ACC112 (cell line): ENCODE measurements around the gene RPL36.
"Not testable (repeated sequence)": the region's sequence is repeated elsewhere in the genome, so short reads cannot be mapped to it uniquely, and the experiment has no call there.

Experiments
- H2AFZ ChIP-seq: fragments of 200-600 bp; sonication (generic); one replicate; pipeline ENCODE4 v1.6.0; 2017; ENCODE audit warnings: antibody characterized with exemption, low read length; ENCODE audit not compliant: unreplicated experiment
- H3K27ac ChIP-seq: fragments of 200-600 bp; sonication (generic); 2 replicates; pipeline ENCODE4 v1.5.1; 2014; ENCODE audit warnings: low read depth, mild to moderate bottlenecking, antibody characterized with exemption, low read length, moderate library complexity
- H3K27me3 ChIP-seq: fragments of 200-600 bp; sonication (generic); 2 replicates; pipeline ENCODE4 v1.6.1; 2014; ENCODE audit warnings: mild to moderate bottlenecking, antibody characterized with exemption, low read length, moderate library complexity, mixed read lengths; ENCODE audit not compliant: insufficient read depth
- H3K36me3 ChIP-seq: fragments of 200-600 bp; sonication (generic); 2 replicates; pipeline ENCODE4 v1.6.1; 2016; ENCODE audit warnings: mild to moderate bottlenecking, antibody characterized with exemption, low read length, moderate library complexity, mixed read lengths; ENCODE audit not compliant: insufficient read depth
- H3K4me1 ChIP-seq: fragments of 200-600 bp; sonication (generic); one replicate; pipeline ENCODE4 v1.6.1; 2016; ENCODE audit warnings: low read length, mixed read lengths; ENCODE audit not compliant: insufficient read depth, unreplicated experiment, control insufficient read depth
- H3K4me3 ChIP-seq: fragments of 200-600 bp; sonication (generic); 2 replicates; pipeline ENCODE4 v1.5.1; 2014; ENCODE audit warnings: mild to moderate bottlenecking, low read depth, low read length
- H3K79me2 ChIP-seq: fragments of 200-600 bp; sonication (generic); one replicate; pipeline ENCODE4 v1.6.0; 2016; ENCODE audit warnings: low read length; ENCODE audit not compliant: control insufficient read depth, unreplicated experiment, insufficient read depth

The RPL36 gene

DNA sequence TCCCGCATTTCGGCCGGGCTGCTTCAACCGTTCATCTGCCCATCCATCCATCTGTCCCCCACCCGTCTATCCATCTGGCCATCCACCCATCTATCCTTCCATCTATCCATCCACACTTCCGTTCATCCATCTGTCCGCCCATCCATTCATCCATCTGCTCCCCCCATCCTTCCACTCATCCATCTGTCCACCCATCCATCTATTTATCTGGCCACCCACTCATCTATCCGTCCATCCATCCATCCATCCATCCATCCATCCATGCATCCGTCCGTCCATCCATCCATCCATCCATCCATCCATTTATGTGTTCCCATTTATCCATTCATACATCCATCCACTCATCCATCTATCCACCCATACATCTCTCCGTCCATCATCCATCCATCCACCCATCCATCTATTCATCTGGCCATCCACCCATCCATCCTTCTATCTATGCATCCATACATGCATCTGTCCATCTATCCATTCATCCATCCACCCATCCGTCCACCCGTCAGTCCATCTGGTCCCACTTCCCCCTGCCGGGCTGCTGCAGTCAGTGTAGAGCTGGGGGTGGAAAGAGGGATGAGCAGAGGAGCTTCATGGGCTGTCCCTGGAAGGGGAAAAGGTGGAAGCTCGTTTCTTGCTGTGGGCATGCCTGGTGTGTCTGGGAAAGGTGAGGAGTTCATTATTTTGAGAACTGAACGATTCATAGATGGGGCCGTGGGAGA lies 8.5 kb upstream of the RPL36 start:
- Histone ChIP-seq H2AFZ (peak overlapping the region; percentile 6), H3K36me3 (no peaks in the 10 kb centered on the region), H3K4me3 (peak overlapping the region; percentile 93), H3K4me1 (no peaks in the 10 kb centered on the region), H3K27ac (no peak overlapping the region), H3K27me3 (no peaks in the 10 kb centered on the region), H3K79me2 (peaks cover 6% of the 10 kb centered on the region)

DNA sequence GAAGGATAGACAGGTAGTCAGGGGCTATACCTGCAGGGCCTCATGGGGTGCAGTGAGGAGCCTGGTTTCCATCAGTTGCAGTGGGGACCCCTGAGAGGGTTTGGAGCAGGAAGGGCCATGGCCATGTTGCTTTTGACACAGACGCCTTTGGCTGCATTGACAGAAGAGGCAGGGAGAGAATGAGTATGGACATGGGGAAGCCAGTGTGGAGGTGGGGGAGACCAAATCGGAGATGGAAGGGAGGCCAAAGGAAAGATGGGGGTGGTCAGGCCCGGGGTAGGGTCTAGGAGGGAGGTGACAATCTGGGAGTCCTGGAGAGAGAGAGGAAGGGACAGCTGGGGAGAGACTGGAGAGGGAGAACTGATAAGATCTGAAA lies 8.0 kb upstream of the RPL36 start:
- H2AFZ ChIP-seq, result no peak overlapping the region
- H3K4me1 ChIP-seq, result no peaks in the 10 kb centered on the region
- no peaks in the 10 kb centered on the region for H3K27me3 ChIP-seq
- H3K79me2 ChIP-seq, result peaks cover 6% of the 10 kb centered on the region
- H3K27ac ChIP-seq, result no peak overlapping the region
- H3K4me3 ChIP-seq, result no peak overlapping the region; the same call in 1 of the 2 replicates
- no peaks in the 10 kb centered on the region for H3K36me3 ChIP-seq

- H3K27ac ChIP-seq, result no peak overlapping the region
- no peaks in the 10 kb centered on the region for H3K36me3 ChIP-seq
- H3K27me3 ChIP-seq, result no peaks in the 10 kb centered on the region
- no peak overlapping the region for H2AFZ ChIP-seq
- H3K4me1 ChIP-seq, result no peaks in the 10 kb centered on the region
- peaks cover 6% of the 10 kb centered on the region for H3K79me2 ChIP-seq
- no peak overlapping the region for H3K4me3 ChIP-seq
Observed at GRCh38 chr19:5683177-5683886, 6.8 kb upstream of the RPL36 start.

- Histone ChIP-seq H3K79me2 (no peaks in the 10 kb centered on the region), H2AFZ (no peak overlapping the region), H3K27ac (no peak overlapping the region), H3K36me3 (no peaks in the 10 kb centered on the region), H3K4me1 (no peaks in the 10 kb centered on the region), H3K4me3 (no peak overlapping the region), H3K27me3 (no peaks in the 10 kb centered on the region)
Observed at GRCh38 chr19:5684694-5685430, 5.2 kb upstream of the RPL36 start.

DNA sequence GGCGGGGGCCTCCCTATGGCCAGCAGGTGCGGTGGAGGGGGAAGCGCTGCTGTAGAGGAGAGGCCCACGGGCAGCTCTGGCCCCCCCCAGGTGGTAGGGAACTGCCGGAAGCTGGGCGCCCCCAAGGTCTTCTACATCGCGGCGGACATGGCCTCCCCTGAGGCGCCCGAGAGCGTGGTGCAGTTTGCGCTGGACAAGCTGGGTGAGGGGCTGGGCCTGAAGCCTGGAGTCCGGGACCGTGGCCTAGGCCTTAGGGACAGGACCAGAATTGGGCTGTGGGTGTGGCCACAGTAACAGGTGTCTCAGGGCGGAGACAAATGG lies 3.8 kb upstream of the RPL36 start:
- Histone ChIP-seq H3K79me2 (peaks cover 12% of the 10 kb centered on the region), H3K4me1 (no peaks in the 10 kb centered on the region), H3K4me3 (peak overlapping the region; percentile 81; the same call in 1 of the 2 replicates), H3K27me3 (no peaks in the 10 kb centered on the region), H2AFZ (no peak overlapping the region), H3K27ac (no peak overlapping the region), H3K36me3 (no peaks in the 10 kb centered on the region)

- Histone ChIP-seq H3K4me1 (peaks cover 1% of the 10 kb centered on the region), H3K79me2 (peaks cover 17% of the 10 kb centered on the region), H3K36me3 (no peaks in the 10 kb centered on the region), H3K27ac (no peak overlapping the region), H2AFZ (peak overlapping the region; percentile 81), H3K27me3 (no peaks in the 10 kb centered on the region), H3K4me3 (peak overlapping the region; percentile 81)
Observed at GRCh38 chr19:5686647-5687359, 3.3 kb upstream of the RPL36 start.

DNA sequence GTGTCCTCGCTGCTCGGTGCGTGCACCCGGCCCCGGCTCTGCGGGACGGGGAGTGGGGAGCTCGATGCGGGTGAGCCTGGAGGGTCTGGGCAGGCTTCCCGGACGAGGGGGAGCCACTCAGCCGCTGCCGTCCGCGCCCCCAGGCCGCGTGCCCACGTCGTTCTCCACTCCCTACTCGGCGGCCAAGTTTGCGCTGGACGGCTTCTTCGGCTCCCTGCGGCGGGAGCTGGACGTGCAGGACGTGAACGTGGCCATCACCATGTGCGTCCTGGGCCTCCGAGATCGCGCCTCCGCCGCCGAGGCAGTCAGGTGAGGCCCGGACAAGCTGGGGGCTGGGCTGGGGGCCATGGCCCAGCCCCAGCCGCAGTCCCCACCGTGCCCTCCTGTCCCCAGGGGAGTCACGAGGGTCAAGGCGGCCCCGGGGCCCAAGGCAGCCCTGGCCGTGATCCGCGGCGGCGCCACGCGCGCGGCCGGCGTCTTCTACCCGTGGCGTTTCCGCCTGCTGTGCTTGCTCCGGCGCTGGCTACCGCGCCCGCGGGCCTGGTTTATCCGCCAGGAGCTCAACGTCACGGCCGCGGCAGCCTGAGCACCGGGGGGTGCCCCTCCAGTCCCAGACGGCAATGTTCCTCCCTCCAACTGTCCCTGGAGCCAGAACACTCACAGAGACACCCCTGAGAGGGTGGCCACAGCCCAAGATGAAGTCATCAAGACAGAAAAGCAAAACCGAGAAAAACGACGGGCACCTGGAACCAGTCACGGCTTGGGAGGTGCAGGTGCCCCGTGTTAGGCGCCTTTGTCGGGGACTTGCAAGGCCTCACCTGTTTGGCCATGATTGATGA lies 2.5 kb upstream of the RPL36 start:
- H3K36me3 ChIP-seq, result no peaks in the 10 kb centered on the region
- peaks cover 24% of the 10 kb centered on the region for H3K79me2 ChIP-seq
- peaks cover 5% of the 10 kb centered on the region for H3K4me1 ChIP-seq
- peak overlapping the region; percentile 69 for H3K4me3 ChIP-seq
- peak overlapping the region; percentile 60 for H2AFZ ChIP-seq
- no peaks in the 10 kb centered on the region for H3K27me3 ChIP-seq
- H3K27ac ChIP-seq, result no peak overlapping the region

- H3K27me3 ChIP-seq, H3K27ac ChIP-seq, H3K36me3 ChIP-seq, H3K4me1 ChIP-seq, H3K4me3 ChIP-seq, H2AFZ ChIP-seq: not testable (repeated sequence)
- H3K79me2 ChIP-seq, result peaks cover 32% of the 10 kb centered on the region
Observed at GRCh38 chr19:5688262-5688881, 1.7 kb upstream of the RPL36 start.

- peaks cover 51% of the 10 kb centered on the region for H3K79me2 ChIP-seq
- peak overlapping the region; percentile 90 for H3K4me3 ChIP-seq
- H3K36me3 ChIP-seq, result peaks cover 8% of the 10 kb centered on the region; the same call in 1 of the 2 replicates
- no peaks in the 10 kb centered on the region for H3K27me3 ChIP-seq
- H3K27ac ChIP-seq, result peak overlapping the region; percentile 41
- H2AFZ ChIP-seq, result no peak overlapping the region
- H3K4me1 ChIP-seq, result peaks cover 5% of the 10 kb centered on the region
Observed at GRCh38 chr19:5690955-5691821, 1.1 kb downstream of the RPL36 start.
